NCI-H748 (cell line): ENCODE results near the gene CCDC3.

Experiments used
- DNase-seq: peaks from one replicate; lab custom pipeline; 2025; ENCODE audit not compliant: unreplicated experiment; lab: John Stamatoyannopoulos, UW

The CCDC3 gene

DNA sequence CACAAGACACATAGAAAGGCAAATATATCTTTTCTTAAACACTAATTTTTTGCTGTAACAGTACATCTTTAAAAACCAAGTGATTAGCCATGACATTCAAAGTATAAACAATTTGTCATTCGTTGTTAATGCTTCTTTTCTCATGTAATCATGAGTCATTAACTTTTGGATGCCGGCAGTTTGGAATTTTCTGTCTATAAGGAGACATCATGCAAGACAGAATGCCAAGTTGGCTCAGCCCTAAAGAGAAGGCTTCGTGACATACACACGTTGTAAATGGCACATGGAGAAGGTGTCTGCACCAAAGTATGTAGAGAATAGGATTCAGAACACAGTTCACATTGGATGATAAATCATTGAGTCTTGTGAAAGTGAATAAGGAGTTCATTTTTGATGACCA is 35.9 kb downstream of the CCDC3 start:
- DNase-seq, result no peak

- no peak for DNase-seq
Observed at GRCh38 chr10:12962556-12962955, 39.0 kb downstream of the CCDC3 start.

DNA sequence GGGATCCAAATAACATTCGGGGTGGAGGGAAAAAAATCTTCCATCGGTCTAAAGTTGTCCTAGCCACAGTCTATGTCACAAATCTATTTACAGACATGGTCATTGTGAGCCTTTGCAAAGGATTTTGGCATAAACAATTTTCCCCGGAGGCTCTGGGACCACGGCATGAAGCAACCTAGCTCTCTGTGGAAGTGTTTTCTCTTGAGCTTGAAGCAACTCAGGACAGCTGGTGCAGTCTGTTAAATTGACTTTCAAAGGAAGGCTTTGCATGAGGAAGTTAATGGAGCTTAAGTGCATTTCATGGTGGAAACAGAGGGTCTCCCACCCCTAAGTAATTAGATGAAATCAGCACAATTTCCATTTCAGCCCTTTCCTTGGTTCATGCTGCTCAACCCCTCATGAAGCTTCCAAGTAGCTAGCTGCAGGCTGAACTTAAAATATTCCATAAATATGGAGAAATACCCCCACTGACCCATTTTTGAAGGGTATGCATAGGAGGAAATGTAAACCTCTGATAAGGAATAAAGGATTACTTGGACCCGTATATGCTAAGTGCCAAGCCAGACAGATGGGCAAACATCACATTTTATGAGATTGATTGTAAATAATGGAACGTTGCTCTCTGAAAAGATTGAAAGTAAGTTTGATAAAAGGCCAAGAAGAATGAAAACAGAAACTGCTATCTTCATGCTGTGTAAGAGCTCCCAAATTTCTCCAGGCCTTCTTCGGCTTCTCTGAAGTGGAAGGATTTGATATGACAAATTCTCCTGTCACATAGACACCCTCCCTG is 39.9 kb downstream of the CCDC3 start:
- no peak for DNase-seq

- DNase-seq, result no peak
Observed at GRCh38 chr10:12960941-12961340, 40.6 kb downstream of the CCDC3 start.

- DNase-seq, result no peak
Observed at GRCh38 chr10:12960334-12960898, 41.1 kb downstream of the CCDC3 start.

DNA sequence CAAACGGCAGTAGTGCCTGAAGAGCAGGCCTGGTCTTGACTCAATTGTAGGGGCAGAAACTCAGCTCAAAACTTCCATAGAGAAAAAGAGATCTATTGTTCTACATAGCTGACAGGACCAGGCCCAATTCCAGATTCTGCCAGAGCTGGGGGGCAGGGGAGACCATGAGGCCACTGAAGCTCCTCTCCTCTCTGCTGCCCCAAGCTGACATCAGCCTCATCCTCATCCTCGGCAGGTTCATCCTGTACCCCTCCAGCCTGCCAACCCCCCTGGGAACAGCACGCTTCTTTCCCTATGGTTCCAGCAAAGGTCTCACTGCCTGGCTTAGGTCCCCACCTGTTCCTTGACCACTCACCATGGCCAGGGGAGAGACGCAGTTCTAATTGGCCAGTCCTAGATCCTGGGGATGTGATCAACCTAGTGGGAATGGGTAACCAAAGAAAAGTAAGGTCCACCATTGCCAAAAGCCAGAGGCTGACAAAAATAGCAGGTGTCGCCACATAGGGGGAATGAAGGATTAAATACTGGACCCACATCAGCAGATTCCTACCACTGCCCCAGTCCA is 42.9 kb downstream of the CCDC3 start:
- DNase-seq, result no peak

GRCh38 chr10:12957081-12957480 is 44.4 kb downstream of the CCDC3 start:
- no peak for DNase-seq

DNA sequence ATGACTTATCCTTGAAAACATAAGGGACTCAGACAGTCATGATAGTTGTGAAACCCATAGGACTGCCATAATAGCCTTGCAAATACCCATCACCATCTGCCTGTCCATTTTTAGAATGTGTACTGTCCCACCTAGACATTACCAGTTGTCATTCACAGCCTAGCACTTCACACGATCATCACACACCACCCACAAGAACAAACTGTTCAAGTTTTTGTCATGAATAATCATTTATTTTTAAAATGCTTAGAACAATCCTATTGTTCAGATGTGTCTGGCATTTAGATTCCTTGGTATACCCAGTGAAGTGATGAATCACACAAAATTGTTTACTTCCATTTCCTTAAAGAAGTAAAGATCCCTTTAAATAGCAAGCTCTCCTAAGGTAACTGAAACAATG is 46.6 kb downstream of the CCDC3 start:
- DNase-seq, result no peak

DNA sequence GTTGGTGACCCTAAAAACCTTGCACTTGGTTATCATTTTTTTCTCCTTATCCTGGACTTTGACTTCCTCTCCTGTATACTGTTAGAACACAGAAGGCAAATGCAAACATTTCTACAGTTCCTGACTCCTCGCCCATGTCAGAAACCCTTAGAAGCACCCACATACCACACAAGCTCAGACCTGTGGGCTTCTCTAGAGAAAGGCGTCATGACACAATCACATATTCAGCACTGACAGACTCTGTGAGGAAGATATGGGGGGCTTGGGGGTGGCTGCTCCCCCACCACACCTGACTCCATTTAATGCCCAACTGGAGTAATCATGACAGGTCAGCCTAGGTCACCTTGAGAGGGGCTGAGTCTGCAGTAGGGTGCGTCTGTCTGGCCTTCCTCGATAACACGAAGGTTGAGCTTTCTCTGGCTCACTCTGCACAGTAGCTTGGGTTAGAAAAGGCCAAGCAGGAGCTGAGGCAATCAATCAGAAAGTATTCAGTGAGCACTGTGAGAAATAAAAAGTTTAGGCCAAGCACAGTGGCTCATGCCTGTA is 50.9 kb downstream of the CCDC3 start:
- no peak for DNase-seq

DNA sequence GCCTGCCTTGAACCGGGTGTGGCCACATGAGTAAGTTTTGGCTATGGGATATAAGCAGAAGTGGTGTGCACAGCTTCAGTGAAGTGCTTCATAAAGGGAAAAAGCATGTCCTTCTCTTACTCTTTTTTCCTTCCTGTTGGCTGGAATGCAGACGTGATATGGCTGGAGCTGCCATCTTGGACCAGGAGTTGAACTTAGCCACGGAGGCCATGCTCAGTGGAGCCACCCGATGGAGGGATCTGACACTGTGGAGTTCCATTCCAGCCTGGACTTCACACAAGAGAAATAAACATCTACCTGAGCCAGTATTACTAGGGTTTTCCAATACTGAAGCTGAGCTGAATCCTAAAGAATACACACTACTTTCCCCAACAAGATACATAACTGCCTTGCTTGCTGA is 52.3 kb downstream of the CCDC3 start:
- DNase-seq, result no peak

- DNase-seq, result no peak
Observed at GRCh38 chr10:12947741-12948140, 53.8 kb downstream of the CCDC3 start.

- no peak for DNase-seq
Observed at GRCh38 chr10:12946372-12946771, 55.1 kb downstream of the CCDC3 start.

- DNase-seq, result no peak
Observed at GRCh38 chr10:12945690-12946359, 55.7 kb downstream of the CCDC3 start.

DNA sequence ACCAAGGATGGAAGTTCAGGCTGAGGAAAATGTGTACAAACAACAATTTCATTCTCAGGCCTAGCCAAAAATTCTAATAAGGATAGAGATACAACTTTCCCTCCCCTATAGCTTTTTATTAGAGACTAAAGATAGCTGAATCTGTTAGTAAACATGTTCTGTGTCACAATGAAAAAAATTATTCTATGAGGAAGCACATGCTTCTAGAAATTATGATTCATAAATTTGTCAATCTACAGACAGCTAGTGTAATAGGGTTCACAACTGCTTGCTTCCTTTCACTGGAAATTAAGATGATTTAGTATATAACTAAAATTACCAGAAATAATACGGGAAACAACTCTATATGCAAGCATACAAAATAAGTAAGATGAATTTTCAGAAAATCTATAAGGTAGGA is 56.6 kb downstream of the CCDC3 start:
- DNase-seq, result no peak

DNA sequence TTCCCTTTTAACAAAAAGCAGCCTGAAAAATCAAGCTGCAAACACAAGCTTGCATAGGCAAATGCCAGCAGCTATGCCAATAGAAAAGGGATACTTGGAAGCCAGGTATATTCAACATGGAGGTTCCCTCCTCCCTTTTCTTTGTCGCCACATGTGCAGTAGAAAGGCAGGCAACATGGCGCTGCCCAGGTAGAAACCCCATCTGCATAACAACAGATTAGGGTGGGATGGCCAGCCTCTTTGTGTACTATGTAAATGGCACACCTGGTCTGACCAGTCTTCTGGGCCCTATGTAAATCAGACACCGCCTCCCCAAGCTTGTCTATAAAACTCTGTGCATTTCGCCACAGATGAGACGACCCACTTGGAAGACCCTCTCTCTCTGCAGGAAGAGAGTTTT is 58.1 kb downstream of the CCDC3 start:
- DNase-seq, result no peak

DNA sequence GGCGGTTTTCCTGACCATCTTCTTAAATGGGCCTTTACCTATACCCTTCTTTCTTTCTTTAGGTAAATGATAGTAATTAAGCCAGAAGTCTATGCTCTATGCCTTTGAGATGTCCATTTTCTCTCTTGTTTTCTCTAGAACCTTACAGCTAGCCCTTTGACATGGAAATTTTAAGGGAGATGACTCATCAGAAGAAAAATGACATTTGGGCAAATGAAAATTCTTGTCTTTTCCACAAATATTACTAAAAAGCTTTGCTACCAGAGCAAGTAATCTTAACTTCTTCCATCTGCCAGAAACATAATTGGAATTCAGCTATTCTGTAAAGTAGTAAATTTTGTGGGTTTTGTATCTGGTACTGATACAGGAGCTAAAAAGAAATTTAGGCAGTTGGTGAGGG is 59.5 kb downstream of the CCDC3 start:
- DNase-seq, result no peak

DNA sequence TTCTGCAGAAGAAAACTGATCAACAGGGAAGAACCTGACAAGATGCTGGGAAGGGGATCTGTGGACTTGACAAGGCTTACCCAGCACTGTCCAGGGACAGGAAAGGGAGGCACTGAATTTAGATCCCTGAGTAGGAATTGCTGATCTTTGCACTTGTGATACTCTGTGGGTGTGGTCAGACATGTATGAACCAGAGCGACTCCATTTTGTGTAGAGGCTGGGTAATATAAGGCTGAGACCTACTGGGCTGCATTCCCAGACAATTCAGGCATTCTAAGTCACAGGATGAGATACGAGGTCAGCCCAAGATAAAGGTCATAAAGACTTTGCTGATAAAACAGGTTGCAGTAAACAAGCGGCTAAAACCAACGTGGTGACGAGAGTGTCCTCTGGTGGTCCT is 60.7 kb downstream of the CCDC3 start:
- DNase-seq, result no peak

- DNase-seq, result no peak
Observed at GRCh38 chr10:12938271-12938670, 63.2 kb downstream of the CCDC3 start.

- no peak for DNase-seq
Observed at GRCh38 chr10:12937527-12937926, 64.0 kb downstream of the CCDC3 start.

DNA sequence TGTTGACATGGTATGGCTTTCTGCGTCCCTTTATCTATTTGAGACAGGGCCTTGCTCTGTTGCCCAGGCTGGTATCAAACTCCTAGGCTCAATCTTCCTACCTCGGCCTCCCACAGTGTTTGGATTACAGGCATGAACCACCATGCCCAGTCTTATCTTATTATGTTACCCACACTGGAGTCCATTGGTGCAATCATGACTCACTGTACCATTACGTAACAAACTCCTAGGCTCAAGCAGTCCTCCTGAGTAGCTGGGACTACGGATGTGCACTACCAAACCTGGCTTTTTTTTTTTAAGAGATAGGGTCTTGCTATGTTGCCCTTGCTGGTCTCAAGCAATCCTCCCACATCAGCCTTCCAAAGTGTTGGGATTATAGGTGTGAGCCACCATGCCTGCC is 66.7 kb downstream of the CCDC3 start:
- no peak for DNase-seq

DNA sequence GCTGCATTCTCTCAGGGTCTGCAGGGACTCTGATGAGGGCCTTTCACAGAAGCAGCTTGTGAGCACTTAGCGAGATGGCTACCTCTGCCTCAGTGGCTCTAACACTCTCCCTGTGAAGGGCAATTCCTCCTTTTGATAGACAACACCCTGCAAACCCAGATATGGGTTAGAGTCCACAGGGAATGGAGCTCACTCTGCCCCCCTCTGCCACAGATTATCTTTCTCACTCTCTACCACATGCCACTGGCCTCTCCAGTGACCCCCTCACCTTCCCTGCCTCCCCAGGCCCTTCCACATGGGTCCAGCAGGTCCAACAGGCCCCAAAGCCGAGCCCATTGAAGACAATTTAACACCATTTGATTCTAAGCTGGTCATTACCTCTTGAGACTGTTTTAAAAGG is 72.1 kb downstream of the CCDC3 start:
- no peak for DNase-seq

DNA sequence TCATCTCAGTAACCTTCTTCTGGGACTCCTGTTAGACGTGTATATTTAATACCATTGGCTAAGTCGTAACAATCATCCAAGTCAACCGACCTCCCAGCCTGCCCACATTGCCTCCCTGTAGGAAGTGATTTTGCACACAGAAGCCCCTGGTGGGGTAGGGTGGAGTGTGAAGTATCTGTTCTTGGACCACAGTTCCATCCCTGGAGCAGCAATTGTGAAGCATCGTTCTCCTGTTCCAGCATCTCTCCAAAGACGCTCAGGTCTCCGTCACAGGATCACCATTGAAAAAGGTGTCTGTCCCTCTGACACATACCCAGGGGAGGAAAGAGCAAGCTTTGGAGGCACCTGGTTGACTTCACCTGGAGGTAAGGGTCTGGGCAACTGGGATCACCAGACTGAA is 72.9 kb downstream of the CCDC3 start:
- DNase-seq, result no peak
